IgD-negative memory B cell (primary cell): ENCODE data around the gene FGF14. TPM values are rescaled to one million over a fixed set of nuclear protein-coding genes. Genes with fewer than 3 reads are reported as not detected.

ENCODE experiments used
- H3K27ac Mint-ChIP-seq, 3 donors: one replicate each; pipeline ENCODE4 v1.8.0; 2020 to 2022; ENCODE audit warnings: mild to moderate bottlenecking in 3 of 3, mixed read lengths in 3 of 3, moderate library complexity in 1 of 3
- H3K27me3 Mint-ChIP-seq: one replicate; pipeline ENCODE4 v1.8.0; 2021; ENCODE audit warnings: mixed read lengths
- H3K36me3 Mint-ChIP-seq: one replicate; pipeline ENCODE4 v1.8.0; 2020; ENCODE audit warnings: mild to moderate bottlenecking, mixed read lengths
- H3K4me1 Mint-ChIP-seq, 3 donors: one replicate each; pipeline ENCODE4 v1.8.0; 2020 to 2022; ENCODE audit warnings: mixed read lengths in 3 of 3, mild to moderate bottlenecking in 1 of 3
- H3K4me3 Mint-ChIP-seq, 4 donors: one replicate each; pipeline ENCODE4 v1.8.0; 2020 to 2022; ENCODE audit warnings: mild to moderate bottlenecking in 4 of 4, mixed read lengths in 4 of 4, moderate library complexity in 3 of 4
- H3K9me3 Mint-ChIP-seq, 3 donors: one replicate each; pipeline ENCODE4 v1.8.0; 2020 to 2021; ENCODE audit warnings: mixed read lengths in 3 of 3, mild to moderate bottlenecking in 1 of 3
- polyA plus RNA-seq: library from polyadenylated mRNA; unstranded; fragments of 300-500 nt; fragmentation: Illumina TruSeq; gene quantifications from one replicate; pipeline ENCODE4 v1.2.3, GENCODE V29; 2021

The FGF14 gene
- polyA plus RNA-seq, 1 donor from 2014 or later, result not detected

GRCh38 chr13:101917475-101917810 lies 484.4 kb downstream of the FGF14 start:
- Mint-ChIP-seq H3K9me3 (peaks cover 0 to 1% (median 0%) of the 10 kb centered on the region in 3 donors), H3K27ac (no peak overlapping the region), H3K36me3 (no peaks in the 10 kb centered on the region), H3K4me3 (no peak overlapping the region), H3K4me1 (peaks cover 0 to 2% (median 0%) of the 10 kb centered on the region in 3 donors), H3K27me3 (peaks cover 22% of the 10 kb centered on the region)

GRCh38 chr13:101916775-101917474 lies 484.9 kb downstream of the FGF14 start:
- H3K27me3 Mint-ChIP-seq, result peaks cover 22% of the 10 kb centered on the region
- no peaks in the 10 kb centered on the region for H3K9me3 Mint-ChIP-seq
- H3K4me3 Mint-ChIP-seq, result no peak overlapping the region
- no peaks in the 10 kb centered on the region for H3K36me3 Mint-ChIP-seq
- H3K27ac Mint-ChIP-seq, result no peak overlapping the region
- H3K4me1 Mint-ChIP-seq, result peaks cover 0 to 2% (median 0%) of the 10 kb centered on the region in 3 donors

GRCh38 chr13:101916108-101916774 lies 485.6 kb downstream of the FGF14 start:
- Mint-ChIP-seq H3K9me3 (no peaks in the 10 kb centered on the region), H3K4me1 (no peaks in the 10 kb centered on the region), H3K36me3 (no peaks in the 10 kb centered on the region), H3K27me3 (peaks cover 22% of the 10 kb centered on the region), H3K4me3 (no peak overlapping the region), H3K27ac (no peak overlapping the region)

- Mint-ChIP-seq H3K9me3 (no peaks in the 10 kb centered on the region), H3K27me3 (peaks cover 22% of the 10 kb centered on the region), H3K4me3 (no peak overlapping the region), H3K27ac (no peak overlapping the region), H3K4me1 (no peaks in the 10 kb centered on the region), H3K36me3 (no peaks in the 10 kb centered on the region)
These were observed 486.1 kb downstream of the FGF14 start for GRCh38 chr13:101915755-101916107.

GRCh38 chr13:101915331-101915730 lies 486.5 kb downstream of the FGF14 start:
- Mint-ChIP-seq H3K27ac (no peak overlapping the region), H3K27me3 (peaks cover 22% of the 10 kb centered on the region), H3K4me1 (no peaks in the 10 kb centered on the region), H3K36me3 (no peaks in the 10 kb centered on the region), H3K9me3 (no peaks in the 10 kb centered on the region), H3K4me3 (peak overlapping the region in 1 of 4 donors; percentile 37)

GRCh38 chr13:101911752-101912151 lies 490.1 kb downstream of the FGF14 start:
- Mint-ChIP-seq H3K27ac (no peak overlapping the region), H3K27me3 (peaks cover 9% of the 10 kb centered on the region), H3K36me3 (no peaks in the 10 kb centered on the region), H3K4me3 (no peak overlapping the region), H3K9me3 (peaks cover 0 to 3% (median 0%) of the 10 kb centered on the region in 3 donors), H3K4me1 (no peaks in the 10 kb centered on the region)

- Mint-ChIP-seq H3K9me3 (peaks cover 0 to 3% (median 0%) of the 10 kb centered on the region in 3 donors), H3K4me3 (no peak overlapping the region), H3K4me1 (no peaks in the 10 kb centered on the region), H3K27ac (no peak overlapping the region), H3K36me3 (no peaks in the 10 kb centered on the region), H3K27me3 (no peaks in the 10 kb centered on the region)
These were observed 498.0 kb downstream of the FGF14 start for GRCh38 chr13:101903890-101904289.

- Mint-ChIP-seq H3K36me3 (no peaks in the 10 kb centered on the region), H3K4me3 (no peak overlapping the region), H3K9me3 (no peaks in the 10 kb centered on the region), H3K27ac (no peak overlapping the region), H3K27me3 (no peaks in the 10 kb centered on the region), H3K4me1 (no peaks in the 10 kb centered on the region)
These were observed 503.2 kb downstream of the FGF14 start for GRCh38 chr13:101898676-101899075.

- H3K36me3 Mint-ChIP-seq, result no peaks in the 10 kb centered on the region
- H3K27ac Mint-ChIP-seq, result no peak overlapping the region
These were observed 505.3 kb downstream of the FGF14 start for GRCh38 chr13:101896541-101896940.

GRCh38 chr13:101893021-101893420 lies 508.8 kb downstream of the FGF14 start:
- Mint-ChIP-seq H3K27me3 (no peaks in the 10 kb centered on the region), H3K4me3 (no peak overlapping the region), H3K9me3 (no peaks in the 10 kb centered on the region), H3K4me1 (no peaks in the 10 kb centered on the region), H3K27ac (no peak overlapping the region), H3K36me3 (no peaks in the 10 kb centered on the region)

More at GRCh38 chr13:101896541-101896940, 505.3 kb downstream of the FGF14 start:
- H3K27me3 Mint-ChIP-seq, result no peaks in the 10 kb centered on the region
- H3K9me3 Mint-ChIP-seq, result no peaks in the 10 kb centered on the region
- H3K4me3 Mint-ChIP-seq, result no peak overlapping the region
- H3K4me1 Mint-ChIP-seq, result no peaks in the 10 kb centered on the region

- no peaks in the 10 kb centered on the region for H3K4me1 Mint-ChIP-seq
- H3K36me3 Mint-ChIP-seq, result no peaks in the 10 kb centered on the region
- H3K9me3 Mint-ChIP-seq, result no peaks in the 10 kb centered on the region
- H3K27ac Mint-ChIP-seq, result no peak overlapping the region
- peaks cover 3% of the 10 kb centered on the region for H3K27me3 Mint-ChIP-seq
- no peak overlapping the region for H3K4me3 Mint-ChIP-seq
These were observed 509.6 kb downstream of the FGF14 start for GRCh38 chr13:101892296-101892695.

- Mint-ChIP-seq H3K36me3 (no peaks in the 10 kb centered on the region), H3K4me3 (no peak overlapping the region), H3K27me3 (peaks cover 11% of the 10 kb centered on the region), H3K27ac (no peak overlapping the region), H3K4me1 (peaks cover 0 to 3% (median 0%) of the 10 kb centered on the region in 3 donors), H3K9me3 (peaks cover 0 to 4% (median 0%) of the 10 kb centered on the region in 3 donors)
These were observed 520.3 kb downstream of the FGF14 start for GRCh38 chr13:101881593-101881992.

GRCh38 chr13:101880581-101880980 lies 521.3 kb downstream of the FGF14 start:
- no peak overlapping the region for H3K4me3 Mint-ChIP-seq
- no peaks in the 10 kb centered on the region for H3K9me3 Mint-ChIP-seq
- H3K27me3 Mint-ChIP-seq, result peaks cover 11% of the 10 kb centered on the region
- peaks cover 0 to 3% (median 0%) of the 10 kb centered on the region in 3 donors for H3K4me1 Mint-ChIP-seq
- H3K36me3 Mint-ChIP-seq, result no peaks in the 10 kb centered on the region
- H3K27ac Mint-ChIP-seq, result no peak overlapping the region

GRCh38 chr13:101876951-101877350 lies 524.9 kb downstream of the FGF14 start:
- peaks cover 8% of the 10 kb centered on the region for H3K27me3 Mint-ChIP-seq
- H3K9me3 Mint-ChIP-seq, result no peaks in the 10 kb centered on the region
- peaks cover 0 to 3% (median 0%) of the 10 kb centered on the region in 3 donors for H3K4me1 Mint-ChIP-seq
- no peaks in the 10 kb centered on the region for H3K36me3 Mint-ChIP-seq
- H3K4me3 Mint-ChIP-seq, result no peak overlapping the region
- no peak overlapping the region for H3K27ac Mint-ChIP-seq

GRCh38 chr13:101875717-101876393 lies 526.0 kb downstream of the FGF14 start:
- Mint-ChIP-seq H3K4me3 (no peak overlapping the region), H3K27me3 (peaks cover 8% of the 10 kb centered on the region), H3K9me3 (no peaks in the 10 kb centered on the region), H3K27ac (no peak overlapping the region), H3K36me3 (no peaks in the 10 kb centered on the region), H3K4me1 (peaks cover 0 to 3% (median 0%) of the 10 kb centered on the region in 3 donors)
